A172 (cell line): ENCODE data around the gene ICA1. TPM values are rescaled to one million over a fixed set of nuclear protein-coding genes. Genes with fewer than 3 reads are reported as not detected.
"Not testable (repeated sequence)": the region's sequence is repeated elsewhere in the genome, so short reads cannot be mapped to it uniquely, and the experiment has no call there.

Experiments used
- DNase-seq: peaks from one replicate; pipeline ENCODE4 v3.0.0-alpha.2; 2015; ENCODE audit warnings: low spot score
- total RNA-seq: library from RNA; depleted of rRNA; stranded (reverse); fragments of >200 nt; shearing (Covaris generic); gene quantifications from 2 replicates; pipeline ENCODE4 v1.2.3, GENCODE V29; 2014

The ICA1 gene
- total RNA-seq, 1 experiment from 2014 or later = 6.5 TPM

- no peak for DNase-seq
Observed at GRCh38 chr7:8103282-8103681, 158.7 kb downstream of the ICA1 start.

- DNase-seq = not testable (repeated sequence)
Observed at GRCh38 chr7:8101292-8101691, 160.7 kb downstream of the ICA1 start.

- no peak for DNase-seq
Observed at GRCh38 chr7:8094164-8095140, 167.5 kb downstream of the ICA1 start.

GRCh38 chr7:8092140-8092539 is 169.8 kb downstream of the ICA1 start:
- DNase-seq = no peak

GRCh38 chr7:8089036-8089780 is 172.8 kb downstream of the ICA1 start:
- DNase-seq = no peak

GRCh38 chr7:8086239-8086638 is 175.7 kb downstream of the ICA1 start:
- no peak for DNase-seq

GRCh38 chr7:8085420-8085819 is 176.5 kb downstream of the ICA1 start:
- DNase-seq = no peak

- DNase-seq = no peak
Observed at GRCh38 chr7:8084836-8085235, 177.1 kb downstream of the ICA1 start.

- DNase-seq = no peak
Observed at GRCh38 chr7:8082762-8083161, 179.2 kb downstream of the ICA1 start.

GRCh38 chr7:8078418-8078817 is 183.5 kb downstream of the ICA1 start:
- DNase-seq = no peak

GRCh38 chr7:8070451-8071180 is 191.4 kb downstream of the ICA1 start:
- no peak for DNase-seq

- no peak for DNase-seq
Observed at GRCh38 chr7:8068892-8069686, 192.9 kb downstream of the ICA1 start.

- DNase-seq = peak; percentile 87
Observed at GRCh38 chr7:8065356-8065813, 196.6 kb downstream of the ICA1 start.

- DNase-seq = no peak
Observed at GRCh38 chr7:8064828-8065227, 197.1 kb downstream of the ICA1 start.

GRCh38 chr7:8063706-8064297 is 198.2 kb downstream of the ICA1 start:
- DNase-seq = peak; percentile 58

GRCh38 chr7:8063300-8063699 is 198.7 kb downstream of the ICA1 start:
- DNase-seq = peak; percentile 5
